HCT116 (cell line): ENCODE results near the gene SYF2. TPM values are rescaled to one million over a fixed set of nuclear protein-coding genes. Genes with fewer than 3 reads are reported as not detected.
"Not testable (repeated sequence)": the region's sequence is repeated elsewhere in the genome, so short reads cannot be mapped to it uniquely, and the experiment has no call there.

Experiments used
- ATAC-seq: fragments of 200-7000 bp; cut with Tn5 transposase; 2 replicates; pipeline ENCODE4 v1.9.1; 2020; ENCODE audit warnings: mild to moderate bottlenecking, moderate library complexity
- BruUV-seq: library from RNA; stranded (reverse); fragments of 400-500 nt; replicated peaks from 2 replicates; lab custom pipeline; 2021; lab: Mats Ljungman, UMichigan
- CTCF ChIA-PET: fragments of 300-600 bp; sonication (Branson Sonifier 250); formaldehyde crosslinking; loops from one replicate; lab custom pipeline; 2021; ENCODE audit warnings: antibody characterized with exemption; lab: Charles Lee
- POLR2A ChIA-PET: fragments of 300-600, 350-600 bp; sonication (Branson Sonifier 250); formaldehyde crosslinking; loops from one replicate; lab custom pipeline; 2021; ENCODE audit warnings: antibody characterized with exemption; lab: Charles Lee
- RAD21 ChIA-PET, 2 experiments: fragments of 300-600 bp; sonication (Branson Sonifier 250); formaldehyde crosslinking; loops; one replicate each; lab custom pipeline; 2023; ENCODE audit warnings: low total read pairs in 2 of 2; ENCODE audit not compliant: uncharacterized antibody in 2 of 2, unreplicated experiment in 2 of 2, low non-redundant PET in 1 of 2; lab: Charles Lee
- DNase-seq: peaks from one replicate; pipeline ENCODE4 v3.0.0-alpha.2; 2010; ENCODE audit warnings: low read depth, low spot score
- H2AFZ ChIP-seq: fragments of 200-600 bp; shearing (Covaris generic), sonication (generic); 2 replicates; pipeline ENCODE4 v1.6.1; 2017; ENCODE audit warnings: low read depth, mixed run types, mixed read lengths, antibody characterized with exemption, low read length; ENCODE audit not compliant: poor library complexity, severe bottlenecking
- H3K27ac ChIP-seq: 2 replicates; pipeline ENCODE4 v1.5.1; 2012; ENCODE audit warnings: low read depth, low read length
- H3K27me3 ChIP-seq: fragments of 200-600 bp; sonication (generic); 2 replicates; pipeline ENCODE4 v1.6.1; 2016; ENCODE audit warnings: mixed run types, low read length, mixed read lengths; ENCODE audit not compliant: insufficient read depth
- H3K36me3 ChIP-seq, 2 experiments: fragments of 200-500 bp in 1 of 2; fragments of 200-600 bp in 1 of 2; sonication (Bioruptor generic) in 1 of 2; sonication (generic) in 1 of 2; 2 replicates each; pipeline versions ENCODE4 v1.5.1 to v1.6.1; 2014 to 2016; ENCODE audit warnings: low read length in 2 of 2, inconsistent platforms in 1 of 2, mixed read lengths in 1 of 2, mixed run types in 1 of 2; ENCODE audit not compliant: insufficient read depth in 2 of 2, control insufficient read depth in 1 of 2
- H3K4me1 ChIP-seq, 2 experiments: fragments of 200-600 bp in 1 of 2; sonication (generic) in 1 of 2; 2 replicates each; pipeline versions ENCODE4 v1.5.1 to v1.6.1; 2012 to 2017; ENCODE audit warnings: low read length in 2 of 2, inconsistent platforms in 1 of 2, mild to moderate bottlenecking in 1 of 2, mixed read lengths in 1 of 2, mixed run types in 1 of 2, moderate library complexity in 1 of 2; ENCODE audit not compliant: insufficient read depth in 2 of 2, control insufficient read depth in 1 of 2
- H3K4me2 ChIP-seq: fragments of 200-600 bp; sonication (generic); 2 replicates; pipeline ENCODE4 v1.6.1; 2017; ENCODE audit warnings: mixed run types, low read length, mixed read lengths
- H3K4me3 ChIP-seq, 2 experiments: fragments of 200-600 bp in 1 of 2; sonication (generic) in 1 of 2; replicated peaks in 1 of 2; 2 replicates each; pipeline ENCODE4 v1.5.1; 2011 to 2016; ENCODE audit warnings: low read length in 2 of 2, control low read depth in 1 of 2, low read depth in 1 of 2, mild to moderate bottlenecking in 1 of 2, mixed read lengths in 1 of 2, mixed run types in 1 of 2
- H3K79me2 ChIP-seq: fragments of 200-600 bp; sonication (generic); 2 replicates; pipeline ENCODE4 v1.6.1; 2017; ENCODE audit warnings: mild to moderate bottlenecking, mixed run types, low read length, moderate library complexity, mixed read lengths; ENCODE audit not compliant: insufficient read depth
- H3K9ac ChIP-seq: fragments of 200-600 bp; sonication (generic); 2 replicates; pipeline ENCODE4 v1.6.1; 2016; ENCODE audit warnings: low read length, mixed read lengths
- H3K9me2 ChIP-seq: fragments of 200-600 bp; sonication (generic), shearing (Covaris generic); 2 replicates; pipeline ENCODE4 v1.6.1; 2017; ENCODE audit warnings: mixed run types, mild to moderate bottlenecking, moderate library complexity; ENCODE audit not compliant: insufficient read depth
- H3K9me3 ChIP-seq, 2 experiments: fragments of 200-500 bp in 1 of 2; fragments of 200-600 bp in 1 of 2; sonication (Bioruptor generic) in 1 of 2; sonication (generic) in 1 of 2; 2 replicates each; pipeline ENCODE4 v1.6.1; 2014 to 2017; ENCODE audit warnings: low read length in 2 of 2, mixed read lengths in 2 of 2, inconsistent platforms in 1 of 2, low read depth in 1 of 2, mild to moderate bottlenecking in 1 of 2, mixed run types in 1 of 2, moderate library complexity in 1 of 2; ENCODE audit not compliant: control insufficient read depth in 1 of 2, insufficient read depth in 1 of 2
- H4K20me1 ChIP-seq: fragments of 200-600 bp; sonication (generic), shearing (Covaris generic); 2 replicates; pipeline ENCODE4 v1.6.1; 2017; ENCODE audit warnings: mixed run types, mild to moderate bottlenecking, moderate library complexity; ENCODE audit not compliant: insufficient read depth
- CBX3 ChIP-seq: IDR thresholded peaks from 2 replicates; pipeline ENCODE4 v1.6.1; 2012; ENCODE audit warnings: low read depth
- ELF1 ChIP-seq: IDR thresholded peaks from 2 replicates; pipeline ENCODE4 v1.6.1; 2012; ENCODE audit warnings: low read depth, borderline replicate concordance
- EZH2 ChIP-seq: fragments of 200-600 bp; sonication (generic); IDR thresholded peaks from 2 replicates; pipeline ENCODE4 v1.6.1; 2017; ENCODE audit warnings: antibody characterized with exemption, mixed run types
- EZH2phosphoT487 ChIP-seq: fragments of 200-600 bp; IDR thresholded peaks from 2 replicates; pipeline ENCODE4 v1.6.1; 2018; ENCODE audit warnings: antibody characterized with exemption, borderline replicate concordance
- JUND ChIP-seq: IDR thresholded peaks from 2 replicates; pipeline ENCODE4 v1.6.1; 2012
- POLR2A ChIP-seq: IDR thresholded peaks from 2 replicates; pipeline ENCODE4 v1.7.0; 2011; ENCODE audit warnings: borderline replicate concordance; ENCODE audit not compliant: insufficient read depth, insufficient read length; ENCODE audit errors: extremely low read depth
- POLR2AphosphoS5 ChIP-seq: IDR thresholded peaks from 2 replicates; pipeline ENCODE4 v1.6.1; 2011; ENCODE audit warnings: mild to moderate bottlenecking, low read depth, low read length, moderate library complexity
- SRF ChIP-seq: IDR thresholded peaks from 2 replicates; pipeline ENCODE4 v1.6.1; 2012; ENCODE audit warnings: low read depth
- TCF7L2 ChIP-seq: IDR thresholded peaks from 2 replicates; pipeline ENCODE4 v1.7.0; 2011; ENCODE audit warnings: borderline replicate concordance, inconsistent platforms; ENCODE audit not compliant: insufficient read depth, insufficient read length; ENCODE audit errors: extremely low read depth
- ZFX ChIP-seq: fragments of 450-650 bp; IDR thresholded peaks from 2 replicates; pipeline ENCODE4 v1.6.1; 2017
- ZNF274 ChIP-seq: fragments of 200-500 bp; sonication (Bioruptor generic); IDR thresholded peaks from 2 replicates; pipeline ENCODE4 v1.6.1; 2014; ENCODE audit warnings: mild to moderate bottlenecking, low read depth, low read length, inconsistent platforms
- intact Hi-C: fragments of 100-400 bp; cut with micrococcal nuclease; formaldehyde crosslinking; loops from 2 replicates; pipeline ENCODE4 v1.10.0; 2022
- total RNA-seq: library from RNA; stranded (reverse); gene quantifications from one replicate; pipeline ENCODE4 v1.2.1, GENCODE V29; 2021; ENCODE audit not compliant: unreplicated experiment
- TF ChIP-seq, protein P1 (sequence below): IDR thresholded peaks from 2 replicates; pipeline ENCODE4 v1.6.1; 2011; ENCODE audit warnings: mild to moderate bottlenecking, low read length, moderate library complexity; ENCODE audit not compliant: insufficient replicate concordance; ENCODE audit errors: extremely low read depth
- TF ChIP-seq, protein P2 (sequence below): IDR thresholded peaks from 2 replicates; pipeline ENCODE4 v1.6.1; 2012

The SYF2 gene
- total RNA-seq, 1 experiment from 2014 or later, result 40.4 TPM

GRCh38 chr1:25190260-25190659, 42.0 kb downstream of the SYF2 start:
- H3K9me3 ChIP-seq, result no peaks in the 10 kb centered on the region
- no peaks in the 10 kb centered on the region for H3K36me3 ChIP-seq
- H4K20me1 ChIP-seq, result no peaks in the 10 kb centered on the region
- H3K9me2 ChIP-seq, result no peaks in the 10 kb centered on the region
- H3K27me3 ChIP-seq, result no peaks in the 10 kb centered on the region
- no peak overlapping the region for H2AFZ ChIP-seq
- BruUV-seq, result no TSS peak
- H3K79me2 ChIP-seq, result no peaks in the 10 kb centered on the region
- H3K4me2 ChIP-seq, result no peak overlapping the region
- ChIA-PET CTCF (no interaction called here), RAD21 (no interaction called here), POLR2A (no interaction called here)
- no peak overlapping the region for H3K9ac ChIP-seq
- H3K4me3 ChIP-seq, result no peak overlapping the region
- intact Hi-C loops, result no loop called here
- H3K27ac ChIP-seq, result no peak overlapping the region
- DNase-seq, result no peak
- no peak for ATAC-seq
- no peaks in the 10 kb centered on the region for H3K4me1 ChIP-seq
- no peak for TF ChIP-seq POLR2AphosphoS5
- no peak for TF ChIP-seq POLR2A
- TF ChIP-seq SRF, result no peak
- no peak for TF ChIP-seq JUND

GRCh38 chr1:25187904-25188303, 44.4 kb downstream of the SYF2 start:
- H3K9me2 ChIP-seq, H3K27ac ChIP-seq, ATAC-seq, H3K36me3 ChIP-seq, H3K9ac ChIP-seq, H3K4me3 ChIP-seq, H3K4me2 ChIP-seq, CTCF ChIA-PET, H3K9me3 ChIP-seq, H3K27me3 ChIP-seq, intact Hi-C loops, RAD21 ChIA-PET, H3K4me1 ChIP-seq, H2AFZ ChIP-seq, POLR2A ChIA-PET, DNase-seq, BruUV-seq, H4K20me1 ChIP-seq, H3K79me2 ChIP-seq: not testable (repeated sequence)

DNA sequence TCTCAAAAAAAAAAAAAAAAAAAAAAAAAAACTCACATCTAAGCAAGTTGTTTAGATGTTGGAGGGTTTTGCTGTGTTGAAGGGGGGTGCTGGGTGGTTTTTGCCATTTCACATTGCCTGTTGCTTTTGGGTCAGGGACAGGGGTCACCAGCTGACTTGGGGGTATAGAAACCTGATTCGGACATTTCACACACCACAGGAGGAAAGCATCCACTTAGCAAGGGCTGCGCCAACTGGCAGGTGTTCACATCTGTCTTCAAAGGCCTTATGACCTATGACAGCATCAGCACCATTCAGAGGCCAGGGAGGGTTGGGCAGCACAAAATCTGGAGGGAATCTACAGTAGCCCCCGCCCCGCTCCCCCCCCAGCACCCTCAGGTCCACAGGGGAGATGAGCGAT, 45.2 kb downstream of the SYF2 start:
- no peaks in the 10 kb centered on the region for H3K27me3 ChIP-seq
- no peak overlapping the region for H2AFZ ChIP-seq
- no peak overlapping the region for H3K4me2 ChIP-seq
- no peak for ATAC-seq
- DNase-seq, result no peak
- H4K20me1 ChIP-seq, result no peaks in the 10 kb centered on the region
- H3K9ac ChIP-seq, result no peak overlapping the region
- H3K9me3 ChIP-seq, result no peaks in the 10 kb centered on the region
- no peaks in the 10 kb centered on the region for H3K9me2 ChIP-seq
- no peaks in the 10 kb centered on the region for H3K36me3 ChIP-seq
- peaks cover 0 to 6% of the 10 kb centered on the region in 2 experiments; a peak in 3 of 4 replicates for H3K4me1 ChIP-seq
- intact Hi-C loops, result no loop called here
- TF ChIP-seq EZH2 (no peak), ELF1 (no peak), CBX3 (no peak), ZNF274 (no peak), ZFX (no peak), EZH2phosphoT487 (no peak), TCF7L2 (no peak)
- TF ChIP-seq, protein P1, sequence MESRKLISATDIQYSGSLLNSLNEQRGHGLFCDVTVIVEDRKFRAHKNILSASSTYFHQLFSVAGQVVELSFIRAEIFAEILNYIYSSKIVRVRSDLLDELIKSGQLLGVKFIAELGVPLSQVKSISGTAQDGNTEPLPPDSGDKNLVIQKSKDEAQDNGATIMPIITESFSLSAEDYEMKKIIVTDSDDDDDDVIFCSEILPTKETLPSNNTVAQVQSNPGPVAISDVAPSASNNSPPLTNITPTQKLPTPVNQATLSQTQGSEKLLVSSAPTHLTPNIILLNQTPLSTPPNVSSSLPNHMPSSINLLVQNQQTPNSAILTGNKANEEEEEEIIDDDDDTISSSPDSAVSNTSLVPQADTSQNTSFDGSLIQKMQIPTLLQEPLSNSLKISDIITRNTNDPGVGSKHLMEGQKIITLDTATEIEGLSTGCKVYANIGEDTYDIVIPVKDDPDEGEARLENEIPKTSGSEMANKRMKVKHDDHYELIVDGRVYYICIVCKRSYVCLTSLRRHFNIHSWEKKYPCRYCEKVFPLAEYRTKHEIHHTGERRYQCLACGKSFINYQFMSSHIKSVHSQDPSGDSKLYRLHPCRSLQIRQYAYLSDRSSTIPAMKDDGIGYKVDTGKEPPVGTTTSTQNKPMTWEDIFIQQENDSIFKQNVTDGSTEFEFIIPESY, result no peak
- TF ChIP-seq, protein P2, sequence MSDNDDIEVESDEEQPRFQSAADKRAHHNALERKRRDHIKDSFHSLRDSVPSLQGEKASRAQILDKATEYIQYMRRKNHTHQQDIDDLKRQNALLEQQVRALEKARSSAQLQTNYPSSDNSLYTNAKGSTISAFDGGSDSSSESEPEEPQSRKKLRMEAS, result no peak
- ChIA-PET CTCF (no interaction called here), RAD21 (no interaction called here), POLR2A (no interaction called here)
- H3K4me3 ChIP-seq, result no peak overlapping the region
- H3K27ac ChIP-seq, result no peak overlapping the region
- no TSS peak for BruUV-seq
- H3K79me2 ChIP-seq, result no peaks in the 10 kb centered on the region
